Neuronal stem cell (in vitro differentiated cells): ENCODE results near the gene RSPRY1.

Source experiments
- DNase-seq: peaks from one replicate; pipeline ENCODE4 v3.0.0-alpha.2; 2013; ENCODE audit warnings: low spot score
- H2AFZ ChIP-seq: one replicate; pipeline ENCODE4 v1.6.1; 2013; ENCODE audit warnings: mild to moderate bottlenecking, low read length, inconsistent platforms
- H2AK5ac ChIP-seq: 2 replicates; pipeline ENCODE4 v1.6.1; 2013; ENCODE audit warnings: low read depth, mild to moderate bottlenecking, inconsistent platforms, low read length, moderate library complexity, mixed read lengths
- H2BK120ac ChIP-seq: 2 replicates; pipeline ENCODE4 v1.6.1; 2013; ENCODE audit warnings: low read depth, mild to moderate bottlenecking, inconsistent platforms, low read length, moderate library complexity, mixed read lengths
- H2BK12ac ChIP-seq: one replicate; pipeline ENCODE4 v1.6.1; 2013; ENCODE audit warnings: low read length, inconsistent platforms
- H2BK15ac ChIP-seq: 2 replicates; pipeline ENCODE4 v1.6.1; 2013; ENCODE audit warnings: mild to moderate bottlenecking, low read length, inconsistent platforms, mixed read lengths
- H2BK5ac ChIP-seq: one replicate; pipeline ENCODE4 v1.6.1; 2013; ENCODE audit warnings: inconsistent platforms, mild to moderate bottlenecking, low read length, moderate library complexity
- H3K14ac ChIP-seq: one replicate; pipeline ENCODE4 v1.6.1; 2013; ENCODE audit warnings: low read length, inconsistent platforms
- H3K18ac ChIP-seq: 2 replicates; pipeline ENCODE4 v1.6.1; 2013; ENCODE audit warnings: low read length, inconsistent platforms
- H3K23ac ChIP-seq: 2 replicates; pipeline ENCODE4 v1.6.1; 2013; ENCODE audit warnings: low read depth, mild to moderate bottlenecking, mixed read lengths, low read length, inconsistent platforms; ENCODE audit not compliant: poor library complexity
- H3K27ac ChIP-seq: replicated peaks from 3 replicates; pipeline ENCODE4 v1.5.1; 2013; ENCODE audit warnings: low read length, inconsistent platforms
- H3K27me3 ChIP-seq, 3 experiments: 2 replicates each; pipeline ENCODE4 v1.6.1; 2013; ENCODE audit warnings: low read length in 3 of 3, mild to moderate bottlenecking in 2 of 3, inconsistent platforms in 1 of 3, low read depth in 1 of 3, mixed read lengths in 1 of 3, moderate library complexity in 1 of 3; ENCODE audit not compliant: control insufficient read depth in 3 of 3, insufficient read depth in 3 of 3
- H3K36me3 ChIP-seq, 2 donors: replicated peaks in 1 of 2; 2 replicates each; pipeline ENCODE4 v1.6.1; 2013; ENCODE audit warnings: low read length in 2 of 2; ENCODE audit not compliant: control insufficient read depth in 2 of 2, insufficient read depth in 2 of 2
- H3K4ac ChIP-seq: 2 replicates; pipeline ENCODE4 v1.6.1; 2013; ENCODE audit warnings: inconsistent platforms, mild to moderate bottlenecking, low read length, moderate library complexity
- H3K4me1 ChIP-seq, 2 donors: 1 replicate in 1 of 2; 2 replicates in 1 of 2; pipeline ENCODE4 v1.6.1; 2013; ENCODE audit warnings: low read length in 2 of 2, low read depth in 1 of 2; ENCODE audit not compliant: control insufficient read depth in 2 of 2, insufficient read depth in 1 of 2
- H3K4me2 ChIP-seq: one replicate; pipeline ENCODE4 v1.6.1; 2013; ENCODE audit warnings: mild to moderate bottlenecking, low read length, inconsistent platforms; ENCODE audit not compliant: insufficient read depth, poor library complexity, severe bottlenecking
- H3K4me3 ChIP-seq, 2 donors: 2 replicates each; pipeline ENCODE4 v1.5.1; 2013; ENCODE audit warnings: low read length in 2 of 2, mild to moderate bottlenecking in 2 of 2, inconsistent platforms in 1 of 2, moderate library complexity in 1 of 2
- H3K79me1 ChIP-seq: one replicate; pipeline ENCODE4 v1.6.1; 2013; ENCODE audit warnings: low read depth, mild to moderate bottlenecking, inconsistent platforms, low read length, moderate library complexity
- H3K9ac ChIP-seq: one replicate; pipeline ENCODE4 v1.6.1; 2013; ENCODE audit warnings: mild to moderate bottlenecking, low read depth, low read length, inconsistent platforms; ENCODE audit not compliant: poor library complexity
- H3K9me3 ChIP-seq, 2 donors: replicated peaks in 1 of 2; 2 replicates each; pipeline versions ENCODE3 to v1.6.1; 2013; ENCODE audit warnings: low read length in 2 of 2, mild to moderate bottlenecking in 2 of 2, inconsistent platforms in 1 of 2, low read depth in 1 of 2, mixed read lengths in 1 of 2, moderate library complexity in 1 of 2; ENCODE audit not compliant: control insufficient read depth in 2 of 2, insufficient read depth in 1 of 2
- H4K8ac ChIP-seq: one replicate; pipeline ENCODE4 v1.6.1; 2013; ENCODE audit warnings: low read depth, mild to moderate bottlenecking, inconsistent platforms, low read length, moderate library complexity
- H4K91ac ChIP-seq: one replicate; pipeline ENCODE4 v1.6.1; 2013; ENCODE audit warnings: low read length, low read depth, mild to moderate bottlenecking, inconsistent platforms; ENCODE audit not compliant: poor library complexity
- WGBS, 2 donors: extraction: QIAGEN DNeasy Blood & Tissue Kit; methylation state at CpG; one replicate each; pipeline ENCODE4 v1.1.7; 2013; ENCODE audit warnings: missing lambda C conversion rate in 2 of 2, mixed read lengths in 1 of 2; ENCODE audit not compliant: insufficient read length in 2 of 2, insufficient replicate concordance in 1 of 2; ENCODE audit errors: extremely low coverage in 2 of 2; 5-methylcytosine and 5-hydroxymethylcytosine counted together

RSPRY1 gene

DNA sequence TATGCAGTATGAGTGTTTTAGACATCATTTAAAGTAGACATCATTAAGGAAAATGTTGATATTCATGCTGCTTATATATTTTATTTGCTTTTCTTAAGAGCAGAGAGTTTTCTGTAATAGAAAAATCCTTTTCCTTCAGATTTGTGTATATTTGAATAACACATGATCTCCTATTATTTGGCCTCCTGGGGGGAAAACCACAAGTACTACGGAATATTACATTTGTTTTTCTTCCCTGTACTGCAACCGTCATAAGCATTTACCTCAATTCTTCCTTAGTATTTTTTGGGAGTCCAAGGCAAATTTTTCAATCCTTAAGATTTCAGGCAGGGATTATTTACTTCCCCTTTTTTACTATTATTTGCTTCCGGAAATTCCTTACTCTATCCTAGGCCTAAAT is 6.0 kb downstream of the RSPRY1 start:
- H4K8ac ChIP-seq, result no peak overlapping the region
- no peak overlapping the region for H3K4ac ChIP-seq
- H2BK15ac ChIP-seq, result no peak overlapping the region
- no peak overlapping the region for H2BK120ac ChIP-seq
- no peak overlapping the region for H2BK12ac ChIP-seq
- H3K23ac ChIP-seq, result no peak overlapping the region
- no peak overlapping the region for H2BK5ac ChIP-seq
- no peak overlapping the region for H3K27ac ChIP-seq
- H3K79me1 ChIP-seq, result peaks cover 4% of the 10 kb centered on the region
- WGBS, 2 donors, result no CpG with 5 or more reads among the region's 3 CpGs
- H4K91ac ChIP-seq, result no peak overlapping the region
- no peak for DNase-seq
- H3K4me1 ChIP-seq, result peaks cover 0 to 3% of the 10 kb centered on the region in 2 donors
- peaks cover 0 to 43% of the 10 kb centered on the region in 2 donors for H3K36me3 ChIP-seq
- H2AFZ ChIP-seq, result no peak overlapping the region
- H3K9me3 ChIP-seq, result peaks cover 0 to 3% of the 10 kb centered on the region in 2 donors
- no peaks in the 10 kb centered on the region for H3K27me3 ChIP-seq
- H3K4me3 ChIP-seq, result no peak overlapping the region
- no peak overlapping the region for H3K14ac ChIP-seq
- H2AK5ac ChIP-seq, result no peak overlapping the region
- no peak overlapping the region for H3K18ac ChIP-seq
- H3K9ac ChIP-seq, result no peak overlapping the region
- H3K4me2 ChIP-seq, result no peak overlapping the region

DNA sequence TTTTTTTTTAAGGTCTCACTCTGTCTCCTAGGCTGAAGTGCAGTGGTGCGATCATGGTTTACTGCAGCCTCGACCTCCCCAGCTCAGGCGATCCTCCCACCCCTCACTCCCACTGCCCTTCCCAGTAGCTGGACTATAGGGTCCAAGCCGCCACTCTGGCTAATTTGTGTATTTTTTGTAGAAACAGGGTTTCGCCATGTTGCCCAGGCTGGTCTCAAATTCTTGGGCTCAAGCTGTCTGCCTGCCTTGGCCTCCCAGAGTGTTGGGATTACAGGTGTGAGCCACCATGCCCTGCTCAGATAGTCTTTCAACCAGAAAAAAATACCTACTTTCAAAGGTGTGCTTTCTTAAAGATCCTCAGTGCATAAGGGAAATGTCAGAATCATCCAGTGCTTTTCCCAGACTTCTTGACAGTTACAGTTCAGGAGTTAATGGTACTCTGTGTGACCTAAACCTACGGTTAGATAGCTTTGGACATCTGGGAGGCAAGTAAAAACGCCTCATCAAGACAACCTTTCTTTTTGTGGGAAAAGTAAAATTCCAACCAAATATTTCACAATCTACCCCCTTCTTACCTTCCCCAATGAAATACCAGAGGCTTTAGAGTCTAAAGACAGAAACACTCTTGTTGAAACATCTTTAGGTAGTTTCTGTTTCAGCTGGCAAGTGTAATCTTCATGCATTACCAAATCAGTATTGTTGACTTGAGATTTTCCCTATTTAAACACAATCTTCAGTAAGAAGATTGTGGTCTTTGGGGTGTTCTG is 6.8 kb downstream of the RSPRY1 start:
- Histone ChIP-seq H3K4me2 (no peak overlapping the region), H3K4me1 (peaks cover 0 to under 1% of the 10 kb centered on the region in 2 donors), H3K18ac (no peak overlapping the region), H3K14ac (no peak overlapping the region), H2BK12ac (no peak overlapping the region), H2BK120ac (no peak overlapping the region), H3K9me3 (peaks cover 0 to 3% of the 10 kb centered on the region in 2 donors), H2AK5ac (no peak overlapping the region), H3K9ac (no peak overlapping the region), H3K4ac (no peak overlapping the region), H3K36me3 (peaks cover 0 to 43% of the 10 kb centered on the region in 2 donors), H2AFZ (no peak overlapping the region), H3K27me3 (no peaks in the 10 kb centered on the region), H2BK5ac (no peak overlapping the region), H3K4me3 (no peak overlapping the region), H4K91ac (no peak overlapping the region), H2BK15ac (no peak overlapping the region), H4K8ac (no peak overlapping the region), H3K23ac (no peak overlapping the region), H3K79me1 (peaks cover 4% of the 10 kb centered on the region), H3K27ac (no peak overlapping the region)
- no peak for DNase-seq
- WGBS, 2 donors, result no CpG with 5 or more reads among the region's 7 CpGs

GRCh38 chr16:57194512-57194911 is 8.4 kb downstream of the RSPRY1 start:
- peaks cover 0 to 46% of the 10 kb centered on the region in 2 donors for H3K36me3 ChIP-seq
- no peak overlapping the region for H3K23ac ChIP-seq
- no peak overlapping the region for H2BK120ac ChIP-seq
- DNase-seq, result no peak
- H3K9me3 ChIP-seq, result peaks cover 0 to 16% of the 10 kb centered on the region in 2 donors
- H2BK5ac ChIP-seq, result no peak overlapping the region
- H4K8ac ChIP-seq, result no peak overlapping the region
- no peak overlapping the region for H2AFZ ChIP-seq
- no peak overlapping the region for H3K4ac ChIP-seq
- H3K18ac ChIP-seq, result no peak overlapping the region
- no peak overlapping the region for H3K14ac ChIP-seq
- H3K79me1 ChIP-seq, result peaks cover 4% of the 10 kb centered on the region
- H2AK5ac ChIP-seq, result no peak overlapping the region
- no peak overlapping the region for H3K27ac ChIP-seq
- H3K4me3 ChIP-seq, result no peak overlapping the region
- no peak overlapping the region for H3K4me2 ChIP-seq
- no peaks in the 10 kb centered on the region for H3K4me1 ChIP-seq
- H2BK15ac ChIP-seq, result no peak overlapping the region
- no peak overlapping the region for H4K91ac ChIP-seq
- H2BK12ac ChIP-seq, result no peak overlapping the region
- H3K9ac ChIP-seq, result no peak overlapping the region
- H3K27me3 ChIP-seq, result no peaks in the 10 kb centered on the region

DNA sequence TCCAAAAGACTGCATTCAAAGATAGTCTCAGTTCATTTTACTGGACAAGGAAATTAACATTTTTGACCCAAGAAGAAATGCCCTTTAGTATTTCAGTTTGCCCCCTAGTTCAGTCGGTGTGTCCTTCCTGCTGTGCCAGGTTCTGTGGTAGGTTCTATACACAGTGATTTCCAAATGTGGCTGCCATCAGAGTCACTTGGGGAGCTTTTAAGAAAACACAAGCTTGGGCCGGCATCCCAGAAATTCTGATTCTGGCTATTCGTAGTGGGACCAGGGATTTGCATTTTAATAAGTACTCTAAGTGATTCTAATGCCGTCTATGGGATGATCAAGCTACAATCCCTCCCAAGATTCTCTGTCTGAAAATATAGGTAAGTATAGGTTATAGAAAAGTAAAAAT is 10.2 kb downstream of the RSPRY1 start:
- Histone ChIP-seq H2AFZ (no peak overlapping the region), H3K79me1 (peaks cover 2% of the 10 kb centered on the region), H2BK12ac (no peak overlapping the region), H3K14ac (no peak overlapping the region), H3K4me2 (no peak overlapping the region), H4K91ac (no peak overlapping the region), H3K27ac (no peak overlapping the region), H3K23ac (no peak overlapping the region), H2BK120ac (no peak overlapping the region), H3K4me1 (no peaks in the 10 kb centered on the region), H3K9me3 (peaks cover 0 to 18% of the 10 kb centered on the region in 2 donors), H3K9ac (no peak overlapping the region), H3K27me3 (no peaks in the 10 kb centered on the region), H3K36me3 (peaks cover 0 to 33% of the 10 kb centered on the region in 2 donors), H2BK15ac (no peak overlapping the region), H3K18ac (no peak overlapping the region), H4K8ac (no peak overlapping the region), H3K4me3 (no peak overlapping the region), H2AK5ac (no peak overlapping the region), H2BK5ac (no peak overlapping the region), H3K4ac (no peak overlapping the region)
- no CpG with 5 or more reads among the region's 4 CpGs for WGBS, 2 donors
- no peak for DNase-seq
